A549 (cell line): ENCODE data around the gene ADARB1. TPM values are rescaled to one million over a fixed set of nuclear protein-coding genes. Genes with fewer than 3 reads are reported as not detected.

Experiments
- ATAC-seq, 2 experiments: fragments of 200-7000 bp in 1 of 2; fragments of >200 bp in 1 of 2; cut with Nextera tagmentation in 1 of 2; cut with Tn5 transposase in 1 of 2; 3 replicates each; pipeline versions ENCODE4 v1.8.0 to v1.9.1; 2018 to 2020; ENCODE audit warnings: mild to moderate bottlenecking in 1 of 2, moderate library complexity in 1 of 2
- CTCF ChIA-PET: fragments of 300-600 bp; sonication (Branson Sonifier 250); formaldehyde crosslinking; extraction: SDS; loops from one replicate; lab custom pipeline; 2021; ENCODE audit warnings: antibody characterized with exemption, inconsistent platforms; lab: Yijun Ruan, JAX
- POLR2A ChIA-PET: fragments of 350-600 bp; formaldehyde crosslinking; extraction: SDS; loops from one replicate; lab custom pipeline; 2021; ENCODE audit warnings: antibody characterized with exemption, inconsistent platforms; lab: Yijun Ruan, JAX
- DNase-seq, 2 experiments: peaks; one replicate each; pipeline versions ENCODE4 v3.0.0 to v3.0.0-alpha.2; 2011 to 2016; ENCODE audit warnings: low read depth in 1 of 2, low spot score in 1 of 2
- FAIRE-seq: peaks from 2 replicates; lab custom pipeline; 2011; peaks lifted over from hg19 to GRCh38; lab: Jason Lieb, UNC
- H3K27ac ChIP-seq, 2 experiments: fragments of >200 bp; sonication (Bioruptor Twin); formaldehyde crosslinking; 3 replicates each; pipeline ENCODE4 v1.5.1; 2016 to 2017
- H3K4me1 ChIP-seq: fragments of >200 bp; sonication (Bioruptor Twin); formaldehyde crosslinking; 3 replicates; pipeline ENCODE4 v1.6.1; 2016
- H3K4me2 ChIP-seq: fragments of >200 bp; sonication (Bioruptor Twin); formaldehyde crosslinking; 3 replicates; pipeline ENCODE4 v1.6.1; 2016
- H3K4me3 ChIP-seq: fragments of >200 bp; sonication (Bioruptor Twin); formaldehyde crosslinking; 3 replicates; pipeline ENCODE4 v1.5.1; 2016
- H3K9me3 ChIP-seq: fragments of >200 bp; sonication (Bioruptor Twin); formaldehyde crosslinking; 3 replicates; pipeline ENCODE4 v1.6.1; 2016
- FOSL2 ChIP-seq, 2 experiments: fragments of 450-650 bp in 1 of 2; fragments of >200 bp in 1 of 2; sonication (Bioruptor Twin) in 1 of 2; formaldehyde crosslinking; IDR thresholded peaks; 2 replicates each; pipeline versions ENCODE4 v1.5.0 to v1.6.1; 2016 to 2020; ENCODE audit warnings: mild to moderate bottlenecking in 1 of 2, moderate library complexity in 1 of 2
- HOXB5 ChIP-seq: fragments of 250-450 bp; sonication (Bioruptor Pico); IDR thresholded peaks from 2 replicates; pipeline ENCODE4 v1.5.0; 2020; ENCODE audit warnings: mild to moderate bottlenecking, moderate library complexity
- MAZ ChIP-seq: fragments of 150-350 bp; IDR thresholded peaks from 2 replicates; pipeline ENCODE4 v1.6.1; 2014; ENCODE audit warnings: antibody characterized with exemption, low read depth, low read length, borderline replicate concordance
- NPAS2 ChIP-seq: fragments of 250-450 bp; sonication (Bioruptor Pico); IDR thresholded peaks from 2 replicates; pipeline ENCODE4 v1.8.0; 2022; ENCODE audit warnings: mild to moderate bottlenecking, moderate library complexity, borderline replicate concordance
- PHF8 ChIP-seq: fragments of 200-600 bp; sonication (generic); IDR thresholded peaks from 2 replicates; pipeline ENCODE4 v1.6.1; 2016; ENCODE audit warnings: low read depth, mild to moderate bottlenecking, antibody characterized with exemption, moderate library complexity, borderline replicate concordance
- RAD21 ChIP-seq, 2 experiments: fragments of >200 bp in 1 of 2; sonication (Bioruptor Twin) in 1 of 2; formaldehyde crosslinking in 1 of 2; IDR thresholded peaks in 1 of 2; conservative IDR thresholded peaks in 1 of 2; 2 replicates in 1 of 2; 3 replicates in 1 of 2; pipeline ENCODE4 v1.6.1; 2012 to 2018; ENCODE audit warnings: inconsistent platforms in 1 of 2
- RFX5 ChIP-seq: fragments of 450-650 bp; IDR thresholded peaks from 2 replicates; pipeline ENCODE4 v1.7.1; 2014; ENCODE audit warnings: antibody characterized with exemption, mild to moderate bottlenecking, moderate library complexity
- SREBF2 ChIP-seq: fragments of 450-650 bp; IDR thresholded peaks from 2 replicates; pipeline ENCODE4 v1.6.1; 2014; ENCODE audit warnings: mild to moderate bottlenecking, moderate library complexity
- WGBS: methylation state at CpG from one replicate; pipeline ENCODE4 v1.1.6; 2017; ENCODE audit errors: missing lambda C conversion rate; 5-methylcytosine and 5-hydroxymethylcytosine counted together
- polyA plus RNA-seq, 4 experiments: library from polyadenylated mRNA; depleted of rRNA in 3 of 4; stranded (reverse); fragments of >200 nt; fragmentation: RNase III in 1 of 4; extraction: RNeasy Plus Mini Kit Qiagen cat#74134 plus additional on column Dnase treatment in 1 of 4; gene quantifications; 2 replicates in 3 of 4; 3 replicates in 1 of 4; pipeline ENCODE4 v1.2.3, GENCODE V29; 2011 to 2017
- TF ChIP-seq, protein P1 (sequence below): fragments of >200 bp; sonication (Bioruptor Twin); formaldehyde crosslinking; IDR thresholded peaks from 3 replicates; pipeline ENCODE4 v1.5.1; 2016
- TF ChIP-seq, protein P2 (sequence below): fragments of 200-600 bp; sonication (generic); IDR thresholded peaks from 2 replicates; pipeline ENCODE4 v1.6.1; 2016; ENCODE audit warnings: antibody characterized with exemption, mild to moderate bottlenecking, moderate library complexity
- TF ChIP-seq, protein P3 (sequence below): fragments of 250-450 bp; sonication (Bioruptor Pico); IDR thresholded peaks from 2 replicates; pipeline ENCODE4 v1.5.0; 2021; ENCODE audit warnings: mild to moderate bottlenecking, moderate library complexity, borderline replicate concordance

ADARB1 gene
- polyA plus RNA-seq, 2 of the 4 experiments (the other 2 are of a cell fraction) = 3.2 to 5.7 TPM

DNA sequence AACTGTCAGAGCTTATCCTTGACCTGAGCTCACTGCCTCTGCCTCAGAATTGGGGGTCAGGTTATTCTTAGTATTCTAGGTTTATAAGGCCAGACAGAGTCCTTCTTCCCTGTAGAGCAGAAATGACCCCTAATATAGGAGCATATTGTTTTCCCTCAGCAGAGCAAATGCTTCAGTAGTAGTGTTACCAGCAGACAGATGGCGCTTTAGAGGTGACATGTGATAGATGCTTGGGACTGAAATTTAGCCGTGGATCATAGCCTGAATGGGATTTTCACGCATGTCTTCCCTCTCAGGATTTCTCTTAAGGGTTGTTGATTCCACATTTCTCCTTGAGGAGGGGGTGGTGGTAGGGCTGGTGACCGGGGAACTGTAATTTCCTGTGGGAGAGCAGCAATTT, 24.5 kb downstream of the ADARB1 start:
- Histone ChIP-seq H3K9me3 (no peaks in the 10 kb centered on the region), H3K27ac (no peak overlapping the region), H3K4me2 (no peak overlapping the region), H3K4me3 (no peak overlapping the region), H3K4me1 (peaks cover 11% of the 10 kb centered on the region; the same call in 2 of the 3 replicates)
- ATAC-seq (peak; percentile 68 to 69; a peak in 4 of 6 replicates), DNase-seq (peak in 1 of 2 experiments; percentile 14)
- WGBS = 35% methylated on average over 4 of the region's 4 CpGs
- POLR2A ChIA-PET = no interaction called here
- CTCF ChIA-PET = interaction anchor here (1.3 to 7.7 kb wide), 8 partner anchors 12 to 149 kb away, joined by 3 to 65 read pairs (median 6); no protein-coding TSS in a partner anchor
- TF ChIP-seq RAD21 (conservative IDR thresholded peaks at IDR 0.05 in 1 of 2, IDR thresholded peaks at IDR 0.05 in 1 of 2) (peak in 1 of 2 experiments; percentile 17; a peak in 1 of 5 replicates), PHF8 (no peak)
- TF ChIP-seq, protein P1, sequence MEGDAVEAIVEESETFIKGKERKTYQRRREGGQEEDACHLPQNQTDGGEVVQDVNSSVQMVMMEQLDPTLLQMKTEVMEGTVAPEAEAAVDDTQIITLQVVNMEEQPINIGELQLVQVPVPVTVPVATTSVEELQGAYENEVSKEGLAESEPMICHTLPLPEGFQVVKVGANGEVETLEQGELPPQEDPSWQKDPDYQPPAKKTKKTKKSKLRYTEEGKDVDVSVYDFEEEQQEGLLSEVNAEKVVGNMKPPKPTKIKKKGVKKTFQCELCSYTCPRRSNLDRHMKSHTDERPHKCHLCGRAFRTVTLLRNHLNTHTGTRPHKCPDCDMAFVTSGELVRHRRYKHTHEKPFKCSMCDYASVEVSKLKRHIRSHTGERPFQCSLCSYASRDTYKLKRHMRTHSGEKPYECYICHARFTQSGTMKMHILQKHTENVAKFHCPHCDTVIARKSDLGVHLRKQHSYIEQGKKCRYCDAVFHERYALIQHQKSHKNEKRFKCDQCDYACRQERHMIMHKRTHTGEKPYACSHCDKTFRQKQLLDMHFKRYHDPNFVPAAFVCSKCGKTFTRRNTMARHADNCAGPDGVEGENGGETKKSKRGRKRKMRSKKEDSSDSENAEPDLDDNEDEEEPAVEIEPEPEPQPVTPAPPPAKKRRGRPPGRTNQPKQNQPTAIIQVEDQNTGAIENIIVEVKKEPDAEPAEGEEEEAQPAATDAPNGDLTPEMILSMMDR = peak; percentile 33; the same call in 2 of the 3 replicates
- TF ChIP-seq, all 56 proteins: peak for 2
- FAIRE-seq = no peak

DNA sequence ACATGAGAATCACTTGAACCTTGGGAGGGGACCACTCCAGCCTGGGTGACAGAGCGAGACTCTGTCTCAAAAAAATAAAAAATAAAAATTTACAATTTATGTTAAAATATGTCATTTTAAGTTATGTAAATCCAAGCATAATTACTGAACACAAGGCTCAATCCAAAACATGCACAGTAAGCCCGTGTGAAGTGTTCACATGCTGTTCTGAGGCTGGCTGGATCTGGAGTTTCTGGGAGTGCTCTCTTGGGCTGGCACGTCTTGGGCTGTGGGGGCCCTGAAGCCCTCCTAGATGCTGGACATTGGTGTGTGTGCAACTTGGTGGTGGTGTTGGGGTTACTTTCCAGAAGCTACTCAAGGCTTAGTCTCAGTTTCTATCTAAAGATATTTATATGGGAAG, 25.2 kb downstream of the ADARB1 start:
- no peak for DNase-seq
- Histone ChIP-seq H3K27ac (no peak overlapping the region), H3K4me1 (peaks cover 15% of the 10 kb centered on the region; the same call in 2 of the 3 replicates), H3K4me3 (no peak overlapping the region), H3K4me2 (no peak overlapping the region), H3K9me3 (no peaks in the 10 kb centered on the region)
- ATAC-seq = no peak
- POLR2A ChIA-PET = no interaction called here
- FAIRE-seq = no peak
- TF ChIP-seq HOXB5 (CRISPR knock-in tag) (no peak), PHF8 (no peak), MAZ (no peak), FOSL2 (IDR thresholded peaks at IDR 0.05) (no peak), FOSL2 (CRISPR knock-in tag; IDR thresholded peaks at IDR 0.05) (no peak), SREBF2 (no peak)
- TF ChIP-seq, protein P2, sequence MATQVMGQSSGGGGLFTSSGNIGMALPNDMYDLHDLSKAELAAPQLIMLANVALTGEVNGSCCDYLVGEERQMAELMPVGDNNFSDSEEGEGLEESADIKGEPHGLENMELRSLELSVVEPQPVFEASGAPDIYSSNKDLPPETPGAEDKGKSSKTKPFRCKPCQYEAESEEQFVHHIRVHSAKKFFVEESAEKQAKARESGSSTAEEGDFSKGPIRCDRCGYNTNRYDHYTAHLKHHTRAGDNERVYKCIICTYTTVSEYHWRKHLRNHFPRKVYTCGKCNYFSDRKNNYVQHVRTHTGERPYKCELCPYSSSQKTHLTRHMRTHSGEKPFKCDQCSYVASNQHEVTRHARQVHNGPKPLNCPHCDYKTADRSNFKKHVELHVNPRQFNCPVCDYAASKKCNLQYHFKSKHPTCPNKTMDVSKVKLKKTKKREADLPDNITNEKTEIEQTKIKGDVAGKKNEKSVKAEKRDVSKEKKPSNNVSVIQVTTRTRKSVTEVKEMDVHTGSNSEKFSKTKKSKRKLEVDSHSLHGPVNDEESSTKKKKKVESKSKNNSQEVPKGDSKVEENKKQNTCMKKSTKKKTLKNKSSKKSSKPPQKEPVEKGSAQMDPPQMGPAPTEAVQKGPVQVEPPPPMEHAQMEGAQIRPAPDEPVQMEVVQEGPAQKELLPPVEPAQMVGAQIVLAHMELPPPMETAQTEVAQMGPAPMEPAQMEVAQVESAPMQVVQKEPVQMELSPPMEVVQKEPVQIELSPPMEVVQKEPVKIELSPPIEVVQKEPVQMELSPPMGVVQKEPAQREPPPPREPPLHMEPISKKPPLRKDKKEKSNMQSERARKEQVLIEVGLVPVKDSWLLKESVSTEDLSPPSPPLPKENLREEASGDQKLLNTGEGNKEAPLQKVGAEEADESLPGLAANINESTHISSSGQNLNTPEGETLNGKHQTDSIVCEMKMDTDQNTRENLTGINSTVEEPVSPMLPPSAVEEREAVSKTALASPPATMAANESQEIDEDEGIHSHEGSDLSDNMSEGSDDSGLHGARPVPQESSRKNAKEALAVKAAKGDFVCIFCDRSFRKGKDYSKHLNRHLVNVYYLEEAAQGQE = no peak
- TF ChIP-seq, protein P3, sequence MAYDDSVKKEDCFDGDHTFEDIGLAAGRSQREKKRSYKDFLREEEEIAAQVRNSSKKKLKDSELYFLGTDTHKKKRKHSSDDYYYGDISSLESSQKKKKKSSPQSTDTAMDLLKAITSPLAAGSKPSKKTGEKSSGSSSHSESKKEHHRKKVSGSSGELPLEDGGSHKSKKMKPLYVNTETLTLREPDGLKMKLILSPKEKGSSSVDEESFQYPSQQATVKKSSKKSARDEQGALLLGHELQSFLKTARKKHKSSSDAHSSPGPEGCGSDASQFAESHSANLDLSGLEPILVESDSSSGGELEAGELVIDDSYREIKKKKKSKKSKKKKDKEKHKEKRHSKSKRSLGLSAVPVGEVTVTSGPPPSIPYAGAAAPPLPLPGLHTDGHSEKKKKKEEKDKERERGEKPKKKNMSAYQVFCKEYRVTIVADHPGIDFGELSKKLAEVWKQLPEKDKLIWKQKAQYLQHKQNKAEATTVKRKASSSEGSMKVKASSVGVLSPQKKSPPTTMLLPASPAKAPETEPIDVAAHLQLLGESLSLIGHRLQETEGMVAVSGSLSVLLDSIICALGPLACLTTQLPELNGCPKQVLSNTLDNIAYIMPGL (CRISPR knock-in tag) = no peak
- 67% methylated on average over 3 of the region's 3 CpGs for WGBS
- CTCF ChIA-PET = interaction anchor here (1.3 to 7.7 kb wide), 7 partner anchors 12 to 150 kb away, joined by 3 to 65 read pairs (median 7); no protein-coding TSS in a partner anchor

DNA sequence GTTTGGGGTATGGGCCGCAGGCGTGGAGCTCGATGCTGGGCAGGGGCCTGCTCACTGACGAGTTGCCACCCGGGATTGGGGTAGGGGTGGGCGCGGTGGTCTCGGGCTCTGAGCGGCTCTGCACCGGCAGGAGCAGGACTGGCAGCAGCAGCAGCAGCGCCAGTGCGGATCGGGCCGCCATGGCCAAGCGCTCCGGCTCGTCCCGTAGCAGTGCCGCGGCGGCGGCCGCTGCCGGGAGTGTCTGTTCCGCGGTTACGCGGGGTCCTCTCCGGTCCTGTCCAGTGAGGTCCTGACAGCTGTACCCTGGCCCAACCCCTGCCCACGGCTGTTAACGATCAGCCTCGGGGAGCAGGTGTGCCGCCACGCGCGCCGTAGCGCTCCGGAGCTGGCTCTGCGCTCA, 26.5 kb downstream of the ADARB1 start:
- TF ChIP-seq NPAS2 (CRISPR knock-in tag) (no peak), RFX5 (no peak), RAD21 (conservative IDR thresholded peaks at IDR 0.05 in 1 of 2, IDR thresholded peaks at IDR 0.05 in 1 of 2) (no peak)

More for the DNA sequence above, 26.5 kb downstream of the ADARB1 start:
- Histone ChIP-seq H3K4me2 (no peak overlapping the region), H3K4me3 (no peak overlapping the region), H3K4me1 (peaks cover 19% of the 10 kb centered on the region; the same call in 2 of the 3 replicates), H3K27ac (no peak overlapping the region), H3K9me3 (no peaks in the 10 kb centered on the region)
- ATAC-seq (no peak), DNase-seq (no peak), FAIRE-seq (no peak)
- ChIA-PET POLR2A (no interaction called here), CTCF (interaction anchor here (0.5 to 7.7 kb wide), 5 partner anchors 10 to 151 kb away, joined by 3 to 65 read pairs (median 11); no protein-coding TSS in a partner anchor)
- WGBS = 98% methylated on average over 12 of the region's 40 CpGs
